Measurements from ENCODE around the gene SLC25A42. TPM values are rescaled to one million over a fixed set of nuclear protein-coding genes. Genes with fewer than 3 reads are reported as not detected.

Gene SLC25A42
- total RNA-seq, 1 donor from 2014 or later: 2.8 TPM

GRCh38 chr19:19027228-19027627 lies 36.6 kb upstream of the SLC25A42 start:
- no peak for DNase-seq (ENCODE audit: low read depth)
- peaks cover 4% of the 10 kb centered on the region for H3K36me3 ChIP-seq (ENCODE audit: control insufficient read depth, insufficient read depth, low read length)
- H3K4me3 ChIP-seq (ENCODE audit: low read depth, low read length): no peak overlapping the region
- H3K27me3 ChIP-seq (ENCODE audit: control insufficient read depth, insufficient read depth, low read length): no peaks in the 10 kb centered on the region
- no peak for TF ChIP-seq CTCF (IDR thresholded peaks at IDR 0.05; ENCODE audit: insufficient read depth, low read length, poor library complexity, severe bottlenecking)

DNA sequence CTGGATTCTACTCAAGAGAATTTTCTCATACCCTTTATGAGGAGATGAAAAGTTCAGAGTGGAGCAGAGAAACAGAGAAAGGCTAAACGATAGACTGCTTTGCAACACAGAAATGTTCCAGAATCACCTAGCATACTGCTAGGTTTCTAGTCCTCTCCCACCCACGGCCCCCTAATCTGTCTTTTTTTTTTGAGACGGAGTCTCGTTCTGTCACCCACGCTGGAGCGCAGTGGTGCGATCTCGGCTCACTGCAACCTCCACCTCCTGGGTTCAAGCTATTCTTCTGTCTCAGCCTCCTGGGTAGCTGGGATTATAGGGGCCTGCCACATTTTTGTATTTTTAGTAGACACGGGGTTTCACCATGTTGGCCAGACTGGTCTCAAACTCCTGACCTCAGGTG lies 35.3 kb upstream of the SLC25A42 start:
- H3K4me3 ChIP-seq (ENCODE audit: low read depth, low read length): no peak overlapping the region
- no peak for DNase-seq (ENCODE audit: low read depth)
- H3K36me3 ChIP-seq (ENCODE audit: control insufficient read depth, insufficient read depth, low read length): peaks cover 2% of the 10 kb centered on the region
- no peaks in the 10 kb centered on the region for H3K27me3 ChIP-seq (ENCODE audit: control insufficient read depth, insufficient read depth, low read length)
- TF ChIP-seq CTCF (IDR thresholded peaks at IDR 0.05; ENCODE audit: insufficient read depth, low read length, poor library complexity, severe bottlenecking): no peak

DNA sequence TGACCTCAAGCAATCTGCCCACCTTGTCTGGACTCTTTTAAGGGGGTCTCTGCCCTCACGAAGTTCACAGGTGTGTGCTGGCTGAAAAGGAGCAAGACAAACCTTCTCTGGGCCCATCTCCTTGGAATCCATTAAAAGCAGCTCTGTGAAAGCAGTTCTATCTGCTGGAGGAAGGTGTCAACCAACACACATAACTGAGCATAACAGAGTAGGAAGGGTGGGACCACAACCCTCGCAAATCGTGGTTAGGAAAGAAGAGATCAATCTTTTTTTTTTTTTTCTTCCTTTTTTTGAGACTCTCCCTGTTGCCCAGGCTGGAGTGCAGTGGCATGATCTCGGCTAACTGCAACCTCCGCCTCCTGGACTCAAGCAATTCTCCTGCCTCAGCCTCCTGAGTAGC lies 31.9 kb upstream of the SLC25A42 start:
- no peak for TF ChIP-seq CTCF (IDR thresholded peaks at IDR 0.05; ENCODE audit: insufficient read depth, low read length, poor library complexity, severe bottlenecking)
- no peak for DNase-seq (ENCODE audit: low read depth)
- no peaks in the 10 kb centered on the region for H3K27me3 ChIP-seq (ENCODE audit: control insufficient read depth, insufficient read depth, low read length)
- no peak overlapping the region for H3K4me3 ChIP-seq (ENCODE audit: low read depth, low read length)
- no peaks in the 10 kb centered on the region for H3K36me3 ChIP-seq (ENCODE audit: control insufficient read depth, insufficient read depth, low read length)

DNA sequence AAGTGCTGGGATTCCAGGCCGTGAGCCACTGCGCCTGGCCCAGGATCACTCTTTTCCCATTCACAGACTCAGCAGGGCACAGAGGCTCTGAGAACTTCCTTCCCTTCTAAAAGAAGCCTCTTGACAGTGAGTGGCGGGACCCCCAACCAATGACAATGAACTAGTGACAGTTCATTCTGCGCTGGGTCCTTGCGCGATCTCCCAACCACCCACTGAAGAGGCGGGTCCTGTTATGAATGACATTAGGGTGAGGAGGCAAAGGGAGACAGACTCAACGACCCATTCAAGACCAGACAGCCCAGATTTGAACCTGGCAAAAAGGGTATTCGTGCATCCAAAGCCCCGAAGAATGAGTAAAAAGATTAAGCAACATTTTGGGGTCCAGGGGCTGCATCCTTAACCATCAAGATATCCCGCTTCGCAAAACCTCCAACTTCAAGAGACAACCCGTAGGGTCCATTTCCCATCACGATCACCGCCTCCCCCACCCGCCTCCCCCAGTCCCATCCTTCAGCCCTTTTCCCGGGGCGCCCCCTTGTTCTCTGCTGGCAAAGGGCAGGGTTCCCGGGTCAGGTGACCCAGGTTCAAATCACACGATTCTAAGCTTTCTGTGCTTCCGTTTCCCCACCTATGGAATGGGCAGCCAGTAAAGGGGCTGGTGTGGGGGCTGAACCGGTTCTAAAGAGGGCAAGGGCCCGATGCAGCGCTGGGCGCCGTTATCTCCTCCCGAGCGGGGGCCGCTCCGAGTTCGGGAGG lies 31.2 kb upstream of the SLC25A42 start:
- Histone ChIP-seq H3K4me3 (ENCODE audit: low read depth, low read length) (peak overlapping the region; percentile 96), H3K27me3 (ENCODE audit: control insufficient read depth, insufficient read depth, low read length) (no peaks in the 10 kb centered on the region), H3K36me3 (ENCODE audit: control insufficient read depth, insufficient read depth, low read length) (no peaks in the 10 kb centered on the region)
- no peak for TF ChIP-seq CTCF (IDR thresholded peaks at IDR 0.05; ENCODE audit: insufficient read depth, low read length, poor library complexity, severe bottlenecking)
- DNase-seq (ENCODE audit: low read depth): peak; percentile 68

DNA sequence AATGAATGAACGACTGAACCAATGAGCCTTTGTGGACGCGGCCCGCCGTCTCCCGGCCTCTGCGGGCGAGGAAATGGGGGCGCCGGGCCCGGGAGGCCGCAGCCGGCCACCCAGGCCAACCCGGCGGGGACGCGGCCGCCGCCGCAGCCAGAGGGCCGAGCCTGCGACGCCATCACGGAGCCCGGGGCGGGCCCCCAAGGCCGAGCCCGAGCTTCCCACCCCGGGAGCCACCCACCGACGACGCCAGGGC lies 30.7 kb upstream of the SLC25A42 start:
- no peak for TF ChIP-seq CTCF (IDR thresholded peaks at IDR 0.05; ENCODE audit: insufficient read depth, low read length, poor library complexity, severe bottlenecking)
- no peaks in the 10 kb centered on the region for H3K36me3 ChIP-seq (ENCODE audit: control insufficient read depth, insufficient read depth, low read length)
- no peak for DNase-seq (ENCODE audit: low read depth)
- H3K4me3 ChIP-seq (ENCODE audit: low read depth, low read length): peak overlapping the region; percentile 96
- no peaks in the 10 kb centered on the region for H3K27me3 ChIP-seq (ENCODE audit: control insufficient read depth, insufficient read depth, low read length)

Data from kidney epithelial cell (primary cell).